H1 (cell line): ENCODE data around the gene SLC35F3. TPM values are rescaled to one million over a fixed set of nuclear protein-coding genes. Genes with fewer than 3 reads are reported as not detected.

Experiments used
- CTCF ChIA-PET: fragments of 300-600 bp; sonication (Branson Sonifier 250); formaldehyde crosslinking; loops from one replicate; lab custom pipeline; 2021; ENCODE audit not compliant: partially characterized antibody; lab: Charles Lee
- POLR2A ChIA-PET: fragments of 300-600 bp; sonication (Branson Sonifier 250); formaldehyde crosslinking; loops from one replicate; lab custom pipeline; 2021; ENCODE audit warnings: inconsistent platforms; ENCODE audit not compliant: partially characterized antibody; lab: Charles Lee
- DNase-seq, 2 experiments: peaks; one replicate each; pipeline versions ENCODE4 v3.0.0 to v3.0.0-alpha.2; 2010 to 2022; ENCODE audit warnings: low spot score in 2 of 2, low read depth in 1 of 2, mixed read lengths in 1 of 2
- FAIRE-seq: peaks from 2 replicates; lab custom pipeline; 2011; peaks lifted over from hg19 to GRCh38; lab: Jason Lieb, UNC
- H2AFZ ChIP-seq: 2 replicates; pipeline ENCODE4 v1.8.1; 2012; ENCODE audit warnings: low read length, inconsistent platforms
- H2AK5ac ChIP-seq: 2 replicates; pipeline ENCODE4 v1.6.1; 2013; ENCODE audit warnings: low read depth, low read length
- H2BK120ac ChIP-seq: replicated peaks from 2 replicates; pipeline ENCODE3; 2013; ENCODE audit warnings: low read depth, low read length, inconsistent platforms
- H2BK12ac ChIP-seq: 2 replicates; pipeline ENCODE4 v1.6.1; 2013; ENCODE audit warnings: low read depth, low read length
- H2BK15ac ChIP-seq: 2 replicates; pipeline ENCODE4 v1.6.1; 2013; ENCODE audit warnings: low read length
- H2BK20ac ChIP-seq: 2 replicates; pipeline ENCODE4 v1.6.1; 2013; ENCODE audit warnings: low read length
- H2BK5ac ChIP-seq: 2 replicates; pipeline ENCODE4 v1.6.1; 2013; ENCODE audit warnings: low read depth, low read length
- H3K14ac ChIP-seq: 2 replicates; pipeline ENCODE4 v1.6.1; 2013; ENCODE audit warnings: inconsistent platforms; ENCODE audit not compliant: insufficient read length
- H3K18ac ChIP-seq: 2 replicates; pipeline ENCODE4 v1.6.1; 2013; ENCODE audit warnings: low read length; ENCODE audit errors: extremely low read depth
- H3K23ac ChIP-seq: 2 replicates; pipeline ENCODE4 v1.6.1; 2013; ENCODE audit warnings: inconsistent platforms; ENCODE audit not compliant: insufficient read length
- H3K23me2 ChIP-seq: 2 replicates; pipeline ENCODE4 v1.6.1; 2013; ENCODE audit warnings: low read depth, low read length
- H3K27ac ChIP-seq: 2 replicates; pipeline ENCODE4 v1.6.1; 2011; ENCODE audit warnings: low read depth, low read length, inconsistent platforms
- H3K27me3 ChIP-seq, 4 experiments: replicated peaks in 1 of 4; 1 replicate in 1 of 4; 2 replicates in 3 of 4; pipeline versions ENCODE4 v1.6.1 to v1.8.1; 2011 to 2013; ENCODE audit warnings: low read length in 3 of 4, mild to moderate bottlenecking in 3 of 4, inconsistent platforms in 2 of 4, mixed read lengths in 2 of 4, moderate library complexity in 1 of 4; ENCODE audit not compliant: control insufficient read depth in 3 of 4, insufficient read depth in 3 of 4; ENCODE audit errors: extremely low read depth in 1 of 4
- H3K36me3 ChIP-seq, 4 experiments: 2 replicates each; pipeline versions ENCODE4 v1.6.1 to v1.8.1; 2011 to 2013; ENCODE audit warnings: mild to moderate bottlenecking in 4 of 4, low read length in 3 of 4, moderate library complexity in 2 of 4, control low read depth in 1 of 4, inconsistent platforms in 1 of 4; ENCODE audit not compliant: insufficient read depth in 4 of 4, control insufficient read depth in 2 of 4
- H3K4ac ChIP-seq: replicated peaks from 2 replicates; pipeline ENCODE3; 2013; ENCODE audit warnings: low read length, low read depth, mixed read lengths, inconsistent platforms; ENCODE audit not compliant: insufficient read length
- H3K4me1 ChIP-seq, 4 experiments: replicated peaks in 1 of 4; 1 replicate in 1 of 4; 2 replicates in 3 of 4; pipeline versions ENCODE4 v1.6.1 to v1.8.1; 2011 to 2013; ENCODE audit warnings: low read length in 3 of 4, inconsistent platforms in 2 of 4, mixed read lengths in 1 of 4; ENCODE audit not compliant: insufficient read depth in 4 of 4, control insufficient read depth in 3 of 4
- H3K4me2 ChIP-seq, 2 experiments: 2 replicates each; pipeline versions ENCODE4 v1.6.1 to v1.8.1; 2011 to 2013; ENCODE audit warnings: low read depth in 2 of 2, low read length in 2 of 2, control low read depth in 1 of 2, inconsistent platforms in 1 of 2, mild to moderate bottlenecking in 1 of 2; ENCODE audit not compliant: insufficient read depth in 1 of 2
- H3K4me3 ChIP-seq, 4 experiments: fragments of 200-600, 300-600 bp in 1 of 4; sonication (generic), shearing (Covaris generic), sonication (Bioruptor Twin) in 1 of 4; 2 replicates each; pipeline versions ENCODE4 v1.5.1 to v1.8.1; 2011 to 2016; ENCODE audit warnings: low read length in 4 of 4, low read depth in 3 of 4, control low read depth in 2 of 4, inconsistent platforms in 2 of 4, mild to moderate bottlenecking in 2 of 4, mixed read lengths in 1 of 4, moderate library complexity in 1 of 4; ENCODE audit not compliant: insufficient read depth in 2 of 4; ENCODE audit errors: extremely low read depth in 1 of 4
- H3K56ac ChIP-seq: replicated peaks from 2 replicates; pipeline ENCODE3; 2013; ENCODE audit warnings: low read depth, mild to moderate bottlenecking, mixed read lengths, low read length, inconsistent platforms; ENCODE audit not compliant: insufficient read length
- H3K79me1 ChIP-seq: 2 replicates; pipeline ENCODE4 v1.6.1; 2013; ENCODE audit warnings: low read depth, low read length, control low read depth
- H3K79me2 ChIP-seq, 2 experiments: 2 replicates each; pipeline versions ENCODE4 v1.6.1 to v1.8.1; 2012 to 2013; ENCODE audit warnings: low read length in 2 of 2, mild to moderate bottlenecking in 2 of 2, inconsistent platforms in 1 of 2; ENCODE audit not compliant: insufficient read depth in 2 of 2, control insufficient read depth in 1 of 2
- H3K9ac ChIP-seq, 4 experiments: replicated peaks in 1 of 4; 1 replicate in 1 of 4; 2 replicates in 3 of 4; pipeline versions ENCODE4 v1.6.1 to v1.8.1; 2011 to 2013; ENCODE audit warnings: low read depth in 3 of 4, low read length in 3 of 4, control low read depth in 2 of 4, mild to moderate bottlenecking in 2 of 4, moderate library complexity in 2 of 4, inconsistent platforms in 1 of 4; ENCODE audit errors: extremely low read depth in 1 of 4
- H3K9me3 ChIP-seq, 2 experiments: 2 replicates each; pipeline versions ENCODE4 v1.6.1 to v1.8.1; 2012 to 2013; ENCODE audit warnings: mild to moderate bottlenecking in 2 of 2, moderate library complexity in 2 of 2, control low read depth in 1 of 2, inconsistent platforms in 1 of 2, low read depth in 1 of 2, low read length in 1 of 2, mixed read lengths in 1 of 2; ENCODE audit not compliant: insufficient read depth in 2 of 2
- H4K20me1 ChIP-seq, 2 experiments: replicated peaks in 1 of 2; 2 replicates each; pipeline versions ENCODE3 to v1.8.1; 2011 to 2013; ENCODE audit warnings: inconsistent platforms in 2 of 2, low read length in 2 of 2, mild to moderate bottlenecking in 1 of 2; ENCODE audit not compliant: insufficient read depth in 2 of 2, control insufficient read depth in 1 of 2
- H4K5ac ChIP-seq: 2 replicates; pipeline ENCODE4 v1.6.1; 2013; ENCODE audit warnings: low read length, low read depth, mixed read lengths, inconsistent platforms; ENCODE audit not compliant: insufficient read length
- H4K8ac ChIP-seq: 2 replicates; pipeline ENCODE4 v1.8.0; 2013; ENCODE audit warnings: mild to moderate bottlenecking, moderate library complexity, low read length, inconsistent platforms; ENCODE audit not compliant: insufficient read depth; ENCODE audit errors: extremely low read depth
- H4K91ac ChIP-seq: replicated peaks from 2 replicates; pipeline ENCODE3; 2013; ENCODE audit warnings: low read length, mixed read lengths, inconsistent platforms; ENCODE audit not compliant: insufficient read length
- CHD2 ChIP-seq: IDR thresholded peaks from 2 replicates; pipeline ENCODE4 v1.6.1; 2012; ENCODE audit warnings: low read length, improper control_type of control experiment
- EP300 ChIP-seq, 2 experiments: IDR thresholded peaks; 1 replicate in 1 of 2; 2 replicates in 1 of 2; pipeline ENCODE4 v1.6.1; 2011 to 2012; ENCODE audit warnings: low read depth in 2 of 2, low read length in 2 of 2, mild to moderate bottlenecking in 2 of 2, borderline replicate concordance in 1 of 2, inconsistent platforms in 1 of 2, moderate library complexity in 1 of 2
- GTF2F1 ChIP-seq: IDR thresholded peaks from 2 replicates; pipeline ENCODE4 v1.6.1; 2012; ENCODE audit warnings: low read depth, low read length, improper control_type of control experiment, borderline replicate concordance
- HDAC6 ChIP-seq: IDR thresholded peaks from one replicate; pipeline ENCODE4 v1.7.1; 2012; ENCODE audit warnings: low read depth, mild to moderate bottlenecking, inconsistent platforms, low read length, moderate library complexity
- JUN ChIP-seq: IDR thresholded peaks from 2 replicates; pipeline ENCODE4 v1.6.1; 2011; ENCODE audit warnings: low read depth, mild to moderate bottlenecking, improper control_type of control experiment, low read length
- KDM5A ChIP-seq: fragments of 200-600 bp; IDR thresholded peaks from 2 replicates; pipeline ENCODE4 v1.7.1; 2012; ENCODE audit warnings: mild to moderate bottlenecking, low read length, inconsistent platforms, mixed read lengths
- RBBP5 ChIP-seq: IDR thresholded peaks from 2 replicates; pipeline ENCODE4 v1.7.1; 2012; ENCODE audit warnings: low read depth, mild to moderate bottlenecking, inconsistent platforms, low read length, moderate library complexity, borderline replicate concordance
- RFX5 ChIP-seq: IDR thresholded peaks from 2 replicates; pipeline ENCODE4 v1.6.1; 2011; ENCODE audit warnings: low read depth, low read length, improper control_type of control experiment, borderline replicate concordance
- SIX5 ChIP-seq: IDR thresholded peaks from 2 replicates; pipeline ENCODE4 v1.6.1; 2011; ENCODE audit warnings: mild to moderate bottlenecking, low read depth, low read length
- SP2 ChIP-seq: IDR thresholded peaks from 2 replicates; pipeline ENCODE4 v1.6.1; 2012; ENCODE audit warnings: mild to moderate bottlenecking, low read length, inconsistent platforms
- SRF ChIP-seq: IDR thresholded peaks from 2 replicates; pipeline ENCODE4 v1.6.1; 2011; ENCODE audit warnings: mild to moderate bottlenecking, low read depth, low read length, moderate library complexity
- TAF1 ChIP-seq: IDR thresholded peaks from 2 replicates; pipeline ENCODE4 v1.6.1; 2011; ENCODE audit warnings: mild to moderate bottlenecking, low read depth, low read length
- YY1 ChIP-seq: IDR thresholded peaks from 2 replicates; pipeline ENCODE4 v1.6.1; 2011; ENCODE audit warnings: low read depth, mild to moderate bottlenecking, low read length
- WGBS, 2 experiments: shearing (Covaris generic) in 1 of 2; methylation state at CpG; one replicate each; pipeline versions ENCODE4 v1.1.6 to v1.1.7; 2013 to 2015; ENCODE audit warnings: low lambda C conversion rate in 2 of 2, mixed read lengths in 2 of 2, inconsistent platforms in 1 of 2, low coverage in 1 of 2, missing lambda C conversion rate in 1 of 2; ENCODE audit not compliant: insufficient replicate concordance in 2 of 2, insufficient coverage in 1 of 2, insufficient read length in 1 of 2; ENCODE audit errors: extremely low coverage in 1 of 2, missing lambda C conversion rate in 1 of 2; 5-methylcytosine and 5-hydroxymethylcytosine counted together
- polyA plus RNA-seq, 7 experiments: library from polyadenylated mRNA; depleted of rRNA in 3 of 7; stranded (reverse) in 5 of 7; unstranded in 2 of 7; fragments of >200 nt in 5 of 7; fragments of 200-250 nt in 2 of 7; gene quantifications; 1 replicate in 5 of 7; 2 replicates in 1 of 7; 4 replicates in 1 of 7; pipeline versions ENCODE4 v1.2.1 to v1.2.3, GENCODE V29; 2011 to 2013; ENCODE audit warnings: missing spikeins in 2 of 7, mixed read lengths in 2 of 7
- total RNA-seq: library from RNA; stranded (reverse); fragmentation: NEBNext Ultra II Directional; extraction: Animal tissue kit (Norgen Biotek cat#: 25700); gene quantifications from 2 replicates; pipeline ENCODE4 v1.2.1, GENCODE V29; 2021

SLC35F3 gene
- total and polyA plus RNA-seq, 2 of the 8 experiments (the other 6 are each of a cell fraction or from before 2014, with no cell fraction given): 0.78 to 1.2 TPM

DNA sequence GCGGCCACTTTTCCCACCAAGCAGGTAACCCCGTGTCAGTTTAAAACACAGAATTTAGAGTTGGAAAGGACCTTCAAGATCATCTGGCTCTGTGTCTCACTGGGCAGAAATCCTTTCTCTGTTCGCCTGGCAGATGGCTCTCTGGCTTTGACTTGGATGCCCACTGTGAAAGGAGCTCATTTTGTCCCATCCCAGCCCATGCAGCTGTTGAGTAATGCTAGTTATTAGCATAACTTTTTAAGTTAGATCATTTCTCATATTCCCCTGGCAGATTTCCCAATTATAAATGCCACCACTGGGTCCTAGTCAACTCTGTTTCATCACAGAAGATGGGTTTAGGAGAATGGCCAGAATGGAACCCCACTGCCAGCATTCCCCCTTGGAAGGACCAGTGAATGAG lies 55.9 kb downstream of the SLC35F3 start:
- Histone ChIP-seq H3K4me2 (no peak overlapping the region), H3K23me2 (no peaks in the 10 kb centered on the region), H3K27ac (no peak overlapping the region), H3K56ac (no peak overlapping the region), H3K79me1 (no peaks in the 10 kb centered on the region; the same call in 1 of the 2 replicates), H4K8ac (no peak overlapping the region), H2BK120ac (no peak overlapping the region), H3K36me3 (no peaks in the 10 kb centered on the region; a peak in 1 of 8 replicates), H3K18ac (no peak overlapping the region), H3K27me3 (no peaks in the 10 kb centered on the region), H3K9ac (no peak overlapping the region), H3K14ac (no peak overlapping the region), H2BK5ac (no peak overlapping the region), H3K4me3 (no peak overlapping the region), H4K91ac (no peak overlapping the region), H4K20me1 (no peaks in the 10 kb centered on the region), H4K5ac (no peak overlapping the region), H2BK12ac (no peak overlapping the region), H2AK5ac (no peak overlapping the region), H3K23ac (no peak overlapping the region), H2BK15ac (no peak overlapping the region), H3K9me3 (peaks cover 0 to 3% of the 10 kb centered on the region in 2 experiments; a peak in 2 of 4 replicates), H3K79me2 (no peaks in the 10 kb centered on the region), H3K4ac (no peak overlapping the region), H3K4me1 (peaks cover 0 to 2% (median under 1%) of the 10 kb centered on the region in 4 experiments; a peak in 2 of 7 replicates), H2AFZ (no peak overlapping the region), H2BK20ac (no peak overlapping the region)
- POLR2A ChIA-PET: no interaction called here
- DNase-seq (no peak), FAIRE-seq (no peak)
- 84% methylated on average over 3 of the region's 3 CpGs; no CpG with 5 or more reads in 1 of the 2 experiments for WGBS, 2 experiments
- CTCF ChIA-PET: interaction anchor here (1.1 to 1.8 kb wide), 3 partner anchors 11 to 51 kb away, joined by 3 to 6 read pairs (median 5); no protein-coding TSS in a partner anchor
- TF ChIP-seq SRF: no peak
- TF ChIP-seq HDAC6: no peak
- TF ChIP-seq RFX5: no peak
- no peak for TF ChIP-seq TAF1
- TF ChIP-seq RBBP5: no peak
- no peak for TF ChIP-seq GTF2F1
- no peak for TF ChIP-seq JUN
- no peak for TF ChIP-seq KDM5A
- no peak for TF ChIP-seq CHD2
- no peak for TF ChIP-seq EP300 (IDR thresholded peaks at IDR 0.05; ENCODE audit: borderline replicate concordance in 1 of 2, low read depth in 2 of 2, low read length in 2 of 2)
- no peak for TF ChIP-seq SIX5
- TF ChIP-seq SP2: no peak
- TF ChIP-seq YY1: no peak
